Upper lobe of right lung (tissue), 1 donor: ENCODE data around the gene OR1I1. TPM values are rescaled to one million over a fixed set of nuclear protein-coding genes. Genes with fewer than 3 reads are reported as not detected.

ENCODE experiments used
- ATAC-seq: fragments of 200-7000 bp; cut with Tn5 transposase; one replicate; pipeline ENCODE4 v1.9.1; 2020; ENCODE audit warnings: mild to moderate bottlenecking, moderate library complexity
- DNase-seq: peaks from one replicate; pipeline ENCODE4 v3.0.0-alpha.2; 2020
- H3K27ac ChIP-seq: fragments of 200-600 bp; one replicate; pipeline ENCODE4 v1.8.0; 2022
- H3K27me3 ChIP-seq: fragments of 200-600 bp; one replicate; pipeline ENCODE4 v1.8.0; 2022; ENCODE audit warnings: mild to moderate bottlenecking
- H3K36me3 ChIP-seq: fragments of 200-600 bp; one replicate; pipeline ENCODE4 v1.8.0; 2022
- H3K4me1 ChIP-seq: fragments of 200-600 bp; one replicate; pipeline ENCODE4 v1.8.0; 2022
- H3K4me3 ChIP-seq: fragments of 200-600 bp; one replicate; pipeline ENCODE4 v1.8.0; 2022; ENCODE audit warnings: mild to moderate bottlenecking
- H3K9me3 ChIP-seq: fragments of 200-600 bp; one replicate; pipeline ENCODE4 v1.8.0; 2022
- intact Hi-C: fragments of 100-400 bp; cut with DNase I; formaldehyde crosslinking; loops from one replicate; pipeline ENCODE4 v1.11.0; 2022
- total RNA-seq: library from RNA; stranded (reverse); fragmentation: NEBNext Ultra II Directional; extraction: Animal tissue kit (Norgen Biotek cat#: 25700); gene quantifications from one replicate; pipeline ENCODE4 v1.2.1, GENCODE V29; 2021
- TF ChIP-seq, protein P1 (sequence below): fragments of 200-600 bp; IDR thresholded peaks from one replicate; pipeline ENCODE4 v1.8.0; 2022; ENCODE audit warnings: antibody characterized with exemption
- donor health status: DM: no; HTN: yes; CAD: no; lungs with severe emphysema.

OR1I1 gene
- total RNA-seq, 1 donor from 2014 or later, result not detected

DNA sequence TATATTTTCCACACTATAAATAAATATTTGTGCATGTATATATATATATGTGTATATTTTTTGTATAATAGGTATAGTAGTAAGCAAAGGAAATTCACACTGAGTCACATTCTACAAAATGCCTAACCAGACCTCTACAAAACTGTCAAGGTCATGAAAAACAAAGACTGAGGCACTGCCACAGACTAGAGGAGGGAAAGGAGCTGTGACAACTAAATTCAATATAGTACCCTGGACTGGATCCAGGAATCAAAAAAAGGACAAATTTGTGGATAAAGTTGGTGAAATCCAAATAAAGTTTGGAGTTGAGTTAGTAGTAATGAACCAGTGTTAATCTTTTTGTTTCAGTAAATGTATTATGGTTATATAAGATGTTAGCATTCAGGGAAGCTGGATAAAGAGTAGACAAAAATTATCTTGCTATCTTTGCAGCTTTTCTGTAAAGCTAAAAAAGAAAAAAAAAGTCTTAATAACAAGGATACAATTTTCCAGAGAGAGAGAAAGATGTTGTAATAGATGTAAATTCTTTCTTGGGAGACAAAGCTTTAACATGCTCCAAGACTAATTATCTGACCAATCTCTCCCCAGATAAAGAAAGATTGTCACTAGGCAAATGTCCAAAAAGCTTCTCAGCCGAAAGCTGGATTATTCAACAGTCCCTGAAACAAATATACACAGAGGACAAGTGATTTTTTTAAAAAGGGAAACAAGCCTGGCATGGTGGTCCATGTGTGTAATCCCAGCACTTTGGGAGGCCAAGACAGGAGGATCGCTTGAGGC lies 44.3 kb downstream of the OR1I1 start:
- peak overlapping the region; percentile 91 for H3K27ac ChIP-seq
- TF ChIP-seq, protein P1, sequence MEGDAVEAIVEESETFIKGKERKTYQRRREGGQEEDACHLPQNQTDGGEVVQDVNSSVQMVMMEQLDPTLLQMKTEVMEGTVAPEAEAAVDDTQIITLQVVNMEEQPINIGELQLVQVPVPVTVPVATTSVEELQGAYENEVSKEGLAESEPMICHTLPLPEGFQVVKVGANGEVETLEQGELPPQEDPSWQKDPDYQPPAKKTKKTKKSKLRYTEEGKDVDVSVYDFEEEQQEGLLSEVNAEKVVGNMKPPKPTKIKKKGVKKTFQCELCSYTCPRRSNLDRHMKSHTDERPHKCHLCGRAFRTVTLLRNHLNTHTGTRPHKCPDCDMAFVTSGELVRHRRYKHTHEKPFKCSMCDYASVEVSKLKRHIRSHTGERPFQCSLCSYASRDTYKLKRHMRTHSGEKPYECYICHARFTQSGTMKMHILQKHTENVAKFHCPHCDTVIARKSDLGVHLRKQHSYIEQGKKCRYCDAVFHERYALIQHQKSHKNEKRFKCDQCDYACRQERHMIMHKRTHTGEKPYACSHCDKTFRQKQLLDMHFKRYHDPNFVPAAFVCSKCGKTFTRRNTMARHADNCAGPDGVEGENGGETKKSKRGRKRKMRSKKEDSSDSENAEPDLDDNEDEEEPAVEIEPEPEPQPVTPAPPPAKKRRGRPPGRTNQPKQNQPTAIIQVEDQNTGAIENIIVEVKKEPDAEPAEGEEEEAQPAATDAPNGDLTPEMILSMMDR, result no peak
- no peaks in the 10 kb centered on the region for H3K27me3 ChIP-seq
- intact Hi-C loops, result no loop called here
- DNase-seq (no peak), ATAC-seq (no peak)
- H3K4me1 ChIP-seq, result peaks cover 10% of the 10 kb centered on the region
- H3K36me3 ChIP-seq, result peaks cover 11% of the 10 kb centered on the region
- H3K4me3 ChIP-seq, result peak overlapping the region; percentile 85
- no peaks in the 10 kb centered on the region for H3K9me3 ChIP-seq

DNA sequence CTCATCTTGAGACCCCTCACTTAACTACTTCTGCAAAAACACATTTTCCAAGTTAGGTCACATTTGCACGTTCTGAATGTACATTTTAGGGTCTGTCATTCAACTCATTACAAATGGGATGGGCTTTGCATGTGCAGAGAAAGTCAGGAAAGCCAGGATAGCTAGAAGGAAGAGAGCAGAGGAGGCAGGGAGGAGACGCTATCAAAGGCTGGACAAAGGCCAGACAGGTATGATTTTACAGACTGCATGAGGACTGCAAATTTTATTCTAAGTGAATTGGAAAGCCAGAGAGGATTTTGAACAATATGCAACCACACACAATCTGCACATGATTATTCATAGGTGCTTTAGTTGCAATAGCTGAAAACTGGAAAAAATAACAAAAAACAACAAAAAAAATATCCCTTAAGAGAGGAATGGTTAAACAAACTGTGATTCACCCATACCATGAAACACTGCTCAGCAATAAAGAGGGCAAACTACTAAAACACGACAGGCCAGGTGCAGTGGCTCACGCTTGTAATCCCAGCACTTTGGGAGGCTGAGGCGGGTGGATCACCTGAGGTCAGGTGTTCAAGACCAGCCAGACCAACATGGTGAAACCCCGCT lies 46.3 kb downstream of the OR1I1 start:
- Histone ChIP-seq H3K27me3 (no peaks in the 10 kb centered on the region), H3K36me3 (no peaks in the 10 kb centered on the region), H3K9me3 (no peaks in the 10 kb centered on the region), H3K4me1 (peaks cover 10% of the 10 kb centered on the region), H3K27ac (no peak overlapping the region), H3K4me3 (no peak overlapping the region)
- intact Hi-C loops, result no loop called here
- ATAC-seq, result no peak
- TF ChIP-seq, protein P1, result no peak
- DNase-seq, result no peak

DNA sequence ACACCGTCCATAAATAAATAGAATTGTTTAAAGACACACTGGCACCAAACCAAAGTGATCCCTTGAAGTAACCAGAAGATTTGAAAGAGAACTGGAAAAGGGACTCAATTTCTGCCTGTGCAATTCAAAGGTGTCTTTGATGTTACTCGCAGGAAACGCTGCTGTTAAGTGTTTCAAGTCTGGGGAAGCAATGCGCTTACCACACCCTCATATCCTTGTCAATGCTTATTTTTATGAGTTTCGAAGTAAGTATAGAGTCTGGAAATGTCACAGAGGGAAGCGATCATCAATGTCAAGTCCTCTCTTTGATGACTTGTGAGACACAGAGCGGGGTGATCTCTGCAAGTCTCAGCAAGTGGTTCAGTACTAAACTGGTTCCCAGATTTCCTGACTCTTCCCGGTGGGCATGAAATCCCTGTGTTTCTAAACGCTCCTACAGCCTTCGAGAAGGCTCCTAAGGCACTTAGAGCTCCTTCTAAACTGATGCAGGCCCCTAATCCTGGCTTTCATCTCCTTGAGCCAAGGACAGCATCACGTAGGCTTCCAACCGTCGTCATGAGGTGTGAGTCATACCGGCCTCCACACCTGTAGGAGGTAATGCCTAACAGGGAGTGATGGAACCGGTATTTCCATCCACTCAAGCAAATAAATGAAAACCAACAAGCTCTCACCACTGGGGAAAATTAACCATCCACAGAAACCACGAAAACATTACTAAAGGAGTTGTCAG lies 48.0 kb downstream of the OR1I1 start:
- TF ChIP-seq, protein P1, result no peak
- no peak overlapping the region for H3K4me3 ChIP-seq
- H3K4me1 ChIP-seq, result no peaks in the 10 kb centered on the region
- H3K36me3 ChIP-seq, result no peaks in the 10 kb centered on the region
- no peaks in the 10 kb centered on the region for H3K27me3 ChIP-seq
- no peaks in the 10 kb centered on the region for H3K9me3 ChIP-seq
- no peak for ATAC-seq
- DNase-seq, result no peak
- no peak overlapping the region for H3K27ac ChIP-seq
- intact Hi-C loops, result no loop called here

DNA sequence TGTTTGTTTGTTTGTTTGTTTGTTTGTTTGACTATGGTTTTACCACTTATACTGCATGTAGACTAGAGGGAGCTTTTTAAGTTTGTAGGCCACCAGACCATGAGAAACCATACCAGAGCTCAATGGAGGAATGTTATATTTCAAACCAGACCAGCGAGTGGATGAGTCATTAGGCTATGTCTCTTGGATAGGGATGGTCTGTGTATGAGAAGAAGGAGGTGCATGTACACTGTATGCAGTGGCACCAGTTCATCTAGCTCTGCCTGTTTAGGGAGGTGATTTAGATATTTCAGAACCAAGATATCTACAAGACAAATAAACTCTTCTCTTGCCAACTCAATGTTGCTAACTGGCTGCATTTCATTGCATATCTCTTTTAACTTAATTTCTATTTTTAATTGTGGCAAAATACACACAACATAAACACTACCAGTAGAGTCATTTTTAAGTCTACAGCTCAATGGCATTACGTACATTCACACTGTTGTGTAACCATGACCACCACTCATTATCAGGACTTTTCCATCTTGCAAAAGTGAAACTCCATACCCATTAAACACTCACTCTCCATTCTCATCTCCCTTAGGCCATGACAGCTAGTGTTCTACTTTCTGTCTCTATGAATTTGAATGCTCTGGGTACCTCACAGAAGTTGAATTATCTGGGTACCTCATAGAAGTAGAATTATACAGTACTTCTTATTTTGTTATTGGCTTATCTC lies 54.4 kb downstream of the OR1I1 start:
- intact Hi-C loops, result no loop called here
- Histone ChIP-seq H3K36me3 (no peaks in the 10 kb centered on the region), H3K4me3 (no peak overlapping the region), H3K27me3 (no peaks in the 10 kb centered on the region), H3K27ac (no peak overlapping the region), H3K4me1 (no peaks in the 10 kb centered on the region), H3K9me3 (no peaks in the 10 kb centered on the region)
- TF ChIP-seq, protein P1, result no peak
- DNase-seq, result no peak
- ATAC-seq, result no peak

DNA sequence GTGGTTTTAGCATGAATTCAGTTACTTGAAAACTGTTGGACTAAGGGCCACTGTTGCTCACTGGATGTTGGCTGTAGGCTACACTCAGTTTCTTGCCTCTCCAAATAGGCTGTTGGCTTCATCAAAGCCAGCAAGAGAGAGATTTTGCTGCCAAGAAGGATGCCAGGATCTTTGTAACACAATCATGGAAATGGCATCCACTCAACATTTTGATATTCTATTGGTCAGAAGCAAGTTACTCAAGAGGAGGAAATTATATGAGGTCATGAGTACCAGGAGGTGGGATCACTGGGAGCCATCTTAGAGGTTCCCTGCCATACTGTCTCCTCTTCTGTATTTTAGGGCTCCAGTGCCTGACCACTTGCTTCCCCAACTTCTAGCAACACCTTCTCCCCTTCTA lies 55.8 kb downstream of the OR1I1 start:
- no peaks in the 10 kb centered on the region for H3K27me3 ChIP-seq
- H3K27ac ChIP-seq, result no peak overlapping the region
- no peaks in the 10 kb centered on the region for H3K36me3 ChIP-seq
- H3K4me1 ChIP-seq, result no peaks in the 10 kb centered on the region
- no peak for ATAC-seq
- TF ChIP-seq, protein P1, result no peak
- DNase-seq, result no peak
- intact Hi-C loops, result no loop called here
- H3K4me3 ChIP-seq, result no peak overlapping the region
- no peaks in the 10 kb centered on the region for H3K9me3 ChIP-seq
